Measurements from ENCODE around the gene CIART. TPM values are rescaled to one million over a fixed set of nuclear protein-coding genes. Genes with fewer than 3 reads are reported as not detected.

Gene CIART
- total RNA-seq = 1.3 and 1.5 TPM in 2 replicates

- intact Hi-C loops (cut with micrococcal nuclease) = loop anchor here (1.0 kb wide), 3 partner anchors 11 to 27 kb away; partner anchors contain the start of genes APH1A and MRPS21
Observed at GRCh38 chr1:150281758-150282557, at the start of gene CIART. CIART (plus strand) TSS chr1:150282554; CDS start chr1:150283268, 714 bp downstream.

- intact Hi-C loops (cut with micrococcal nuclease) = loop anchor here (10.0 kb wide), 1 partner anchor 392 kb away; the partner anchor contains the start of gene ENSA
Observed at GRCh38 chr1:150232921-150233320, 49.4 kb upstream of the CIART start.

GRCh38 chr1:150233359-150234308, 48.7 kb upstream of the CIART start:
- intact Hi-C loops (cut with micrococcal nuclease) = loop anchor here (1.0 to 10.0 kb wide), 3 partner anchors 20 to 391 kb away; partner anchors contain the start of gene ENSA

- intact Hi-C loops (cut with micrococcal nuclease) = loop anchor here (1.0 to 10.0 kb wide), 3 partner anchors 21 to 391 kb away; partner anchors contain the start of gene ENSA
Observed at GRCh38 chr1:150234309-150234565, 48.1 kb upstream of the CIART start.

GRCh38 chr1:150234566-150235293, 47.6 kb upstream of the CIART start:
- intact Hi-C loops (cut with micrococcal nuclease) = loop anchor here (1.0 to 10.0 kb wide), 4 partner anchors 21 to 390 kb away; partner anchors contain the start of genes ENSA and MRPS21

- intact Hi-C loops (cut with micrococcal nuclease) = loop anchor here (2.0 to 10.0 kb wide), 3 partner anchors 57 to 389 kb away; partner anchors contain the start of genes ENSA and MRPS21
Observed at GRCh38 chr1:150235294-150235851, 47.0 kb upstream of the CIART start.

GRCh38 chr1:150235852-150236613, 46.3 kb upstream of the CIART start, which contains the start of gene ANP32E:
ANP32E (minus strand) TSS chr1:150236112; CDS start chr1:150235786, 326 bp downstream.
- intact Hi-C loops (cut with micrococcal nuclease) = loop anchor here (1.0 to 10.0 kb wide), 6 partner anchors 33 to 389 kb away; partner anchors contain the start of genes APH1A, ENSA, MRPS21 and PRPF3

- intact Hi-C loops (cut with micrococcal nuclease) = loop anchor here (1.0 to 10.0 kb wide), 5 partner anchors 33 to 388 kb away; partner anchors contain the start of genes APH1A, ENSA, MRPS21 and PRPF3
Observed at GRCh38 chr1:150236614-150237100, 45.7 kb upstream of the CIART start.

- intact Hi-C loops (cut with micrococcal nuclease) = loop anchor here (2.0 to 10.0 kb wide), 3 partner anchors 55 to 388 kb away; partner anchors contain the start of genes ENSA, MRPS21 and RPRD2
Observed at GRCh38 chr1:150237176-150237575, 45.2 kb upstream of the CIART start.

- intact Hi-C loops (cut with micrococcal nuclease) = loop anchor here (2.0 to 10.0 kb wide), 3 partner anchors 55 to 387 kb away; partner anchors contain the start of genes ENSA, MRPS21 and RPRD2
Observed at GRCh38 chr1:150237746-150238145, 44.6 kb upstream of the CIART start.

GRCh38 chr1:150243003-150243402, 39.4 kb upstream of the CIART start:
- intact Hi-C loops (cut with micrococcal nuclease) = no loop called here

- intact Hi-C loops (cut with micrococcal nuclease) = loop anchor here (10.0 kb wide), 1 partner anchor 265 kb away; the partner anchor contains the start of gene FALEC
Observed at GRCh38 chr1:150249936-150250335, 32.4 kb upstream of the CIART start.

GRCh38 chr1:150256198-150256553, 26.2 kb upstream of the CIART start:
- intact Hi-C loops (cut with micrococcal nuclease) = loop anchor here (10.0 kb wide), 1 partner anchor 259 kb away; the partner anchor contains the start of gene FALEC

GRCh38 chr1:150256554-150257341, 25.6 kb upstream of the CIART start:
- intact Hi-C loops (cut with micrococcal nuclease) = loop anchor here (10.0 kb wide), 1 partner anchor 258 kb away; the partner anchor contains the start of gene FALEC

GRCh38 chr1:150257624-150258585, 24.4 kb upstream of the CIART start, which contains the start of gene CA14:
CA14 (plus strand) TSS chr1:150257774; CDS start chr1:150258129, 355 bp downstream.
- intact Hi-C loops (cut with micrococcal nuclease) = loop anchor here (10.0 kb wide), 1 partner anchor 257 kb away; the partner anchor contains the start of gene FALEC

- intact Hi-C loops (cut with micrococcal nuclease) = loop anchor here (10.0 kb wide), 1 partner anchor 256 kb away; the partner anchor contains the start of gene FALEC
Observed at GRCh38 chr1:150259217-150259616, 23.1 kb upstream of the CIART start.
